Naive thymus-derived CD8-positive, alpha-beta T cell (primary cell): ENCODE measurements around the gene LMO4. TPM values are rescaled to one million over a fixed set of nuclear protein-coding genes. Genes with fewer than 3 reads are reported as not detected.

Experiments used
- ATAC-seq, 2 donors: fragments of 150-1000 bp; cut with Tn5 transposase in 1 of 2; sonication (Bioruptor Pico), chemical (Tn5 transposase) in 1 of 2; 1 replicate in 1 of 2; 2 replicates in 1 of 2; pipeline ENCODE4 v1.10.0; 2021; ENCODE audit warnings: mild to moderate bottlenecking in 2 of 2, moderate library complexity in 2 of 2
- POLR2A ChIA-PET: fragments of 350-600 bp; sonication (Branson Sonifier 250); formaldehyde crosslinking; loops from one replicate; lab custom pipeline; 2021; ENCODE audit warnings: antibody characterized with exemption; lab: Charles Lee
- DNase-seq, 10 donors: peaks; one replicate each; pipeline versions ENCODE4 v3.0.0 to v3.0.0-alpha.2; 2020 to 2022
- H3K27ac Mint-ChIP-seq, 10 donors: one replicate each; pipeline ENCODE4 v1.8.0; 2020 to 2022; ENCODE audit warnings: mild to moderate bottlenecking in 10 of 10, mixed read lengths in 10 of 10, moderate library complexity in 4 of 10, inconsistent platforms in 1 of 10
- H3K27me3 Mint-ChIP-seq, 5 donors: one replicate each; pipeline ENCODE4 v1.8.0; 2021 to 2022; ENCODE audit warnings: mixed read lengths in 5 of 5
- H3K36me3 Mint-ChIP-seq, 3 donors: one replicate each; pipeline ENCODE4 v1.8.0; 2020 to 2022; ENCODE audit warnings: mixed read lengths in 3 of 3, mild to moderate bottlenecking in 2 of 3, inconsistent platforms in 1 of 3
- H3K4me1 Mint-ChIP-seq, 4 donors: one replicate each; pipeline ENCODE4 v1.8.0; 2021 to 2022; ENCODE audit warnings: mixed read lengths in 4 of 4
- H3K4me3 Mint-ChIP-seq, 10 donors: one replicate each; pipeline ENCODE4 v1.8.0; 2020 to 2022; ENCODE audit warnings: mild to moderate bottlenecking in 10 of 10, mixed read lengths in 10 of 10, moderate library complexity in 6 of 10, inconsistent platforms in 1 of 10
- H3K9me3 Mint-ChIP-seq, 9 donors: one replicate each; pipeline ENCODE4 v1.8.0; 2020 to 2022; ENCODE audit warnings: mixed read lengths in 9 of 9, mild to moderate bottlenecking in 3 of 9, inconsistent platforms in 1 of 9, moderate library complexity in 1 of 9
- polyA plus RNA-seq, 3 donors: library from polyadenylated mRNA; unstranded; fragments of 300-500 nt; fragmentation: Illumina TruSeq; gene quantifications; one replicate each; pipeline ENCODE4 v1.2.3, GENCODE V29; 2021
- total RNA-seq, 8 experiments: library from RNA in 2 of 8; stranded (reverse) in 2 of 8; gene quantifications; one replicate each; pipeline ENCODE4 v1.2.3 and lab custom pipeline; 2021 to 2026

Gene LMO4
- total RNA-seq (10 to 100 TPM; 18.8 to 19.4 TPM), polyA plus RNA-seq (10 to 100 TPM in 2 of 3 donors, 1 to 10 TPM in 1; 6.8 to 13.0 (median 12.5) TPM), total RNA-seq (lab: John Stamatoyannopoulos, UW) (13.6 to 36.7 (median 19.1) reads per million in 6 experiments)

GRCh38 chr1:87328272-87329050 is at the start of gene LMO4:
TSS of gene LMO4 (plus strand) at chr1:87328880. CDS start at chr1:87332016, 3,136 bp downstream.
- DNase-seq (peak; percentile 71 to 92 (median 86)), ATAC-seq (peak; percentile 74 to 75)
- POLR2A ChIA-PET = interaction anchor here (0.6 to 2.5 kb wide), 8 partner anchors 23 to 1562 kb away, joined by 3 to 8 read pairs (median 4); partner anchors contain the start of genes HS2ST1, PKN2 and SELENOF

GRCh38 chr1:87279536-87279875 is 49.2 kb upstream of the LMO4 start:
- Mint-ChIP-seq H3K4me1 (no peaks in the 10 kb centered on the region), H3K4me3 (no peak overlapping the region), H3K36me3 (no peaks in the 10 kb centered on the region), H3K27ac (no peak overlapping the region), H3K27me3 (peaks cover 0 to 19% (median 2%) of the 10 kb centered on the region in 5 donors), H3K9me3 (no peaks in the 10 kb centered on the region)
- DNase-seq (no peak), ATAC-seq (no peak)
- POLR2A ChIA-PET = no interaction called here

More at GRCh38 chr1:87328272-87329050, at the start of gene LMO4:
- Mint-ChIP-seq H3K4me3 (peak within 1 kb of the TSS; percentile 89 to 99 (median 98)), H3K27ac (peak within 1 kb of the TSS; percentile 91 to 99 (median 96)), H3K27me3 (peaks cover 0 to 2% (median 0%) of the 10 kb centered on the region in 5 donors), H3K4me1 (peaks cover 24 to 47% (median 45%) of the 10 kb centered on the region in 4 donors), H3K9me3 (no peaks in the 10 kb centered on the region), H3K36me3 (no peaks in the 10 kb centered on the region)

- H3K27ac Mint-ChIP-seq = no peak overlapping the region
- ATAC-seq = no peak
These were observed 48.6 kb upstream of the LMO4 start for GRCh38 chr1:87279966-87280535.

GRCh38 chr1:87284456-87285240 is 44.0 kb upstream of the LMO4 start:
- Mint-ChIP-seq H3K36me3 (no peaks in the 10 kb centered on the region), H3K4me1 (peaks cover 0 to 2% (median 0%) of the 10 kb centered on the region in 4 donors), H3K27me3 (peaks cover 1 to 22% (median 3%) of the 10 kb centered on the region in 5 donors), H3K4me3 (no peak overlapping the region), H3K9me3 (no peaks in the 10 kb centered on the region), H3K27ac (no peak overlapping the region)
- POLR2A ChIA-PET = no interaction called here
- ATAC-seq = no peak
- DNase-seq = no peak

More at GRCh38 chr1:87279966-87280535, 48.6 kb upstream of the LMO4 start:
- Mint-ChIP-seq H3K4me1 (no peaks in the 10 kb centered on the region), H3K27me3 (peaks cover 0 to 16% (median 2%) of the 10 kb centered on the region in 5 donors), H3K36me3 (no peaks in the 10 kb centered on the region), H3K4me3 (no peak overlapping the region), H3K9me3 (no peaks in the 10 kb centered on the region)
- DNase-seq = no peak
- POLR2A ChIA-PET = no interaction called here

- ATAC-seq (no peak), DNase-seq (no peak)
- H3K27ac Mint-ChIP-seq = no peak overlapping the region
- H3K36me3 Mint-ChIP-seq = no peaks in the 10 kb centered on the region
- POLR2A ChIA-PET = interaction anchor here (0.7 kb wide), 1 partner anchor 744 kb away, joined by 3 read pairs; no protein-coding TSS in a partner anchor
- no peak overlapping the region for H3K4me3 Mint-ChIP-seq
- peaks cover 0 to 2% (median 0%) of the 10 kb centered on the region in 4 donors for H3K4me1 Mint-ChIP-seq
- peaks cover 4 to 26% (median 10%) of the 10 kb centered on the region in 5 donors for H3K27me3 Mint-ChIP-seq
- no peaks in the 10 kb centered on the region for H3K9me3 Mint-ChIP-seq
These were observed 37.6 kb upstream of the LMO4 start for GRCh38 chr1:87291107-87291506.

GRCh38 chr1:87292684-87293493 is 35.8 kb upstream of the LMO4 start:
- POLR2A ChIA-PET = no interaction called here
- no peak overlapping the region for H3K4me3 Mint-ChIP-seq
- peak; percentile 49 to 67 for ATAC-seq
- H3K4me1 Mint-ChIP-seq = peaks cover 0 to 2% (median 0%) of the 10 kb centered on the region in 4 donors
- H3K9me3 Mint-ChIP-seq = no peaks in the 10 kb centered on the region
- H3K27me3 Mint-ChIP-seq = peaks cover 4 to 26% (median 10%) of the 10 kb centered on the region in 5 donors
- H3K36me3 Mint-ChIP-seq = no peaks in the 10 kb centered on the region
- H3K27ac Mint-ChIP-seq = no peak overlapping the region
- DNase-seq = peak; percentile 28 to 76 (median 58)

GRCh38 chr1:87294633-87295032 is 34.0 kb upstream of the LMO4 start:
- DNase-seq (no peak), ATAC-seq (no peak)
- H3K9me3 Mint-ChIP-seq = no peaks in the 10 kb centered on the region
- peaks cover 2 to 15% (median 7%) of the 10 kb centered on the region in 5 donors for H3K27me3 Mint-ChIP-seq
- POLR2A ChIA-PET = interaction anchor here (0.6 kb wide), 1 partner anchor 813 kb away, joined by 5 read pairs; no protein-coding TSS in a partner anchor
- H3K27ac Mint-ChIP-seq = no peak overlapping the region
- H3K4me1 Mint-ChIP-seq = no peaks in the 10 kb centered on the region
- H3K4me3 Mint-ChIP-seq = no peak overlapping the region
- no peaks in the 10 kb centered on the region for H3K36me3 Mint-ChIP-seq

GRCh38 chr1:87295445-87296110 is 33.1 kb upstream of the LMO4 start:
- Mint-ChIP-seq H3K4me3 (no peak overlapping the region), H3K36me3 (no peaks in the 10 kb centered on the region), H3K27me3 (peaks cover 2 to 6% (median 2%) of the 10 kb centered on the region in 5 donors), H3K4me1 (no peaks in the 10 kb centered on the region), H3K27ac (no peak overlapping the region), H3K9me3 (no peaks in the 10 kb centered on the region)
- POLR2A ChIA-PET = no interaction called here
- no peak for ATAC-seq
- no peak for DNase-seq

GRCh38 chr1:87296206-87296605 is 32.5 kb upstream of the LMO4 start:
- POLR2A ChIA-PET = no interaction called here
- ATAC-seq (no peak), DNase-seq (no peak)
- no peaks in the 10 kb centered on the region for H3K9me3 Mint-ChIP-seq
- H3K4me1 Mint-ChIP-seq = no peaks in the 10 kb centered on the region
- H3K27ac Mint-ChIP-seq = no peak overlapping the region
- H3K4me3 Mint-ChIP-seq = no peak overlapping the region
- H3K36me3 Mint-ChIP-seq = no peaks in the 10 kb centered on the region
- H3K27me3 Mint-ChIP-seq = peaks cover 0 to 4% (median 2%) of the 10 kb centered on the region in 5 donors

GRCh38 chr1:87299661-87300060 is 29.0 kb upstream of the LMO4 start:
- no peaks in the 10 kb centered on the region for H3K27me3 Mint-ChIP-seq
- ATAC-seq (no peak), DNase-seq (no peak)
- no peaks in the 10 kb centered on the region for H3K9me3 Mint-ChIP-seq
- no peaks in the 10 kb centered on the region for H3K36me3 Mint-ChIP-seq
- H3K4me1 Mint-ChIP-seq = no peaks in the 10 kb centered on the region
- no peak overlapping the region for H3K4me3 Mint-ChIP-seq
- POLR2A ChIA-PET = no interaction called here
- H3K27ac Mint-ChIP-seq = no peak overlapping the region

GRCh38 chr1:87300628-87301027 is 28.1 kb upstream of the LMO4 start:
- ATAC-seq = no peak
- Mint-ChIP-seq H3K27ac (no peak overlapping the region), H3K27me3 (no peaks in the 10 kb centered on the region), H3K9me3 (no peaks in the 10 kb centered on the region), H3K36me3 (no peaks in the 10 kb centered on the region), H3K4me3 (no peak overlapping the region), H3K4me1 (no peaks in the 10 kb centered on the region)
- POLR2A ChIA-PET = no interaction called here
- DNase-seq = no peak
